Measurements from ENCODE around the gene MDN1. TPM values are rescaled to one million over a fixed set of nuclear protein-coding genes. Genes with fewer than 3 reads are reported as not detected.

The MDN1 gene
- total and polyA plus RNA-seq, 2 of the 8 experiments (the other 6 are each of a cell fraction or from before 2014, with no cell fraction given): 53.5 to 179 TPM

- TF ChIP-seq SAP30 (IDR thresholded peaks at IDR 0.05; ENCODE audit: insufficient read depth, insufficient replicate concordance, low read length) (no peak), TCF12 (IDR thresholded peaks at IDR 0.05; ENCODE audit: low read depth, low read length) (no peak)
These were observed 141.1 kb downstream of the MDN1 start (continued) for GRCh38 chr6:89678531-89678930.
